Measurements from ENCODE around the gene ST8SIA6.

DNA sequence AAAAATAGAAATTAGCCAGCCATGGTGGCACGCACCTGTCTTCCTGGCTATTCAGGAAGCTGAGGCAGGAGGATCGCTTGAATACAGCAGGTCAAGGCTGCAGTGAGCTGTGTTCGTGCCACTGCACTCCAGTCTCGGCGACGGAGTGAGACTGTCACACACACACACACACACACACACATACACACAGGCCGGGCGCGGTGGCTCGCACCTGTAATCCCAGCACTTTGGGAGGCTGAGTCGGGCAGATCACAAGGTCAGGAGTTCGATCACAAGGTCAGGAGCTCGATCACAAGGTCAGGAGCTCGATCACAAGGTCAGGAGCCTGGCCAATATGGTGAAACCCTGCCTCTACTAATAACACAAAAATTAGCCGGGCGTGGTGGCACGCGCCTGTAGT is 68.4 kb downstream of the ST8SIA6 start:
- TF ChIP-seq, protein P1, sequence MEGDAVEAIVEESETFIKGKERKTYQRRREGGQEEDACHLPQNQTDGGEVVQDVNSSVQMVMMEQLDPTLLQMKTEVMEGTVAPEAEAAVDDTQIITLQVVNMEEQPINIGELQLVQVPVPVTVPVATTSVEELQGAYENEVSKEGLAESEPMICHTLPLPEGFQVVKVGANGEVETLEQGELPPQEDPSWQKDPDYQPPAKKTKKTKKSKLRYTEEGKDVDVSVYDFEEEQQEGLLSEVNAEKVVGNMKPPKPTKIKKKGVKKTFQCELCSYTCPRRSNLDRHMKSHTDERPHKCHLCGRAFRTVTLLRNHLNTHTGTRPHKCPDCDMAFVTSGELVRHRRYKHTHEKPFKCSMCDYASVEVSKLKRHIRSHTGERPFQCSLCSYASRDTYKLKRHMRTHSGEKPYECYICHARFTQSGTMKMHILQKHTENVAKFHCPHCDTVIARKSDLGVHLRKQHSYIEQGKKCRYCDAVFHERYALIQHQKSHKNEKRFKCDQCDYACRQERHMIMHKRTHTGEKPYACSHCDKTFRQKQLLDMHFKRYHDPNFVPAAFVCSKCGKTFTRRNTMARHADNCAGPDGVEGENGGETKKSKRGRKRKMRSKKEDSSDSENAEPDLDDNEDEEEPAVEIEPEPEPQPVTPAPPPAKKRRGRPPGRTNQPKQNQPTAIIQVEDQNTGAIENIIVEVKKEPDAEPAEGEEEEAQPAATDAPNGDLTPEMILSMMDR (IDR thresholded peaks at IDR 0.05; ENCODE audit: control extremely low read depth in 1 of 3, insufficient read depth in 1 of 3, low read depth in 1 of 3, low read length in 3 of 3): no peak
- TF ChIP-seq RBBP5 (IDR thresholded peaks at IDR 0.05; ENCODE audit: borderline replicate concordance, low read depth, low read length): no peak
- no peak for TF ChIP-seq FOSL1 (IDR thresholded peaks at IDR 0.05; ENCODE audit: insufficient read depth, low read depth, low read length)
- no peak for TF ChIP-seq YY1 (IDR thresholded peaks at IDR 0.05; ENCODE audit: low read depth, low read length)
- TF ChIP-seq EP300 (IDR thresholded peaks at IDR 0.05; ENCODE audit: borderline replicate concordance in 1 of 2, low read depth in 2 of 2, low read length in 2 of 2): no peak
- no peak for TF ChIP-seq POLR2A (IDR thresholded peaks at IDR 0.05; ENCODE audit: control extremely low read depth in 1 of 2, low read depth in 2 of 2, low read length in 2 of 2)
- no peak for TF ChIP-seq TAF7 (optimal IDR thresholded peaks at IDR 0.05; ENCODE audit: borderline replicate concordance, low read depth, low read length)
- no peak for TF ChIP-seq JUN (IDR thresholded peaks at IDR 0.05; ENCODE audit: low read depth, low read length)

Data from H1 (cell line).